HepG2 (cell line): ENCODE measurements around the gene TEX13D. TPM values are rescaled to one million over a fixed set of nuclear protein-coding genes. Genes with fewer than 3 reads are reported as not detected.

Experiments
- ATAC-seq: fragments of 200-7000 bp; cut with Tn5 transposase; 3 replicates; pipeline ENCODE4 v1.9.1; 2020; ENCODE audit warnings: mild to moderate bottlenecking, moderate library complexity
- BruUV-seq: library from RNA; stranded (reverse); fragments of 400-500 nt; replicated peaks from 2 replicates; lab custom pipeline; 2021; lab: Mats Ljungman, UMichigan
- CTCF ChIA-PET: fragments of 300-600 bp; formaldehyde crosslinking; extraction: SDS; loops from one replicate; lab custom pipeline; 2021; ENCODE audit warnings: low total read pairs, inconsistent platforms, low intra/inter-chr PET ratio; lab: Yijun Ruan, JAX
- POLR2A ChIA-PET: fragments of 350-600 bp; sonication (Branson Sonifier 250); formaldehyde crosslinking; loops from one replicate; lab custom pipeline; 2020; ENCODE audit warnings: antibody characterized with exemption, inconsistent platforms; lab: Yijun Ruan, JAX
- DNase-seq: peaks from one replicate; pipeline ENCODE4 v3.0.0-alpha.2; 2015; ENCODE audit warnings: low spot score
- FAIRE-seq: peaks from 3 replicates; lab custom pipeline; 2011; peaks lifted over from hg19 to GRCh38; lab: Jason Lieb, UNC
- H2AFZ ChIP-seq: one replicate; pipeline ENCODE4 v1.6.1; 2011; ENCODE audit warnings: low read length, inconsistent platforms
- H3K27ac ChIP-seq: fragments of 300-600 bp; 3 replicates; pipeline ENCODE4 v1.8.0; 2011; ENCODE audit warnings: mixed run types, mild to moderate bottlenecking, mixed read lengths, low read length, inconsistent platforms; ENCODE audit not compliant: insufficient read depth; ENCODE audit errors: extremely low read length
- H3K27me3 ChIP-seq, 2 experiments: fragments of 200-600 bp in 1 of 2; 2 replicates in 1 of 2; 3 replicates in 1 of 2; pipeline versions ENCODE4 v1.6.0 to v1.8.0; 2011; ENCODE audit warnings: low read length in 2 of 2, mild to moderate bottlenecking in 2 of 2, moderate library complexity in 2 of 2, inconsistent platforms in 1 of 2; ENCODE audit not compliant: insufficient read depth in 2 of 2, control insufficient read depth in 1 of 2
- H3K36me3 ChIP-seq, 2 experiments: fragments of 200-600 bp in 1 of 2; replicated peaks in 1 of 2; 2 replicates in 1 of 2; 3 replicates in 1 of 2; pipeline versions ENCODE4 v1.5.1 to v1.8.0; 2011; ENCODE audit warnings: low read length in 2 of 2, inconsistent platforms in 1 of 2; ENCODE audit not compliant: insufficient read depth in 2 of 2, control insufficient read depth in 1 of 2
- H3K4me1 ChIP-seq: 2 replicates; pipeline ENCODE4 v1.5.1; 2012; ENCODE audit warnings: low read length, inconsistent platforms; ENCODE audit not compliant: insufficient read depth
- H3K4me2 ChIP-seq: 2 replicates; pipeline ENCODE4 v1.6.0; 2011; ENCODE audit warnings: low read depth, low read length, inconsistent platforms
- H3K4me3 ChIP-seq, 3 experiments: fragments of 200-600 bp in 1 of 3; sonication (generic), shearing (Covaris generic) in 1 of 3; replicated peaks in 1 of 3; 2 replicates each; pipeline ENCODE4 v1.5.1; 2011 to 2016; ENCODE audit warnings: low read length in 3 of 3, inconsistent platforms in 2 of 3, low read depth in 2 of 3, mild to moderate bottlenecking in 2 of 3, control low read depth in 1 of 3, mixed read lengths in 1 of 3; ENCODE audit not compliant: insufficient read depth in 1 of 3
- H3K79me2 ChIP-seq: one replicate; pipeline ENCODE4 v1.6.1; 2011; ENCODE audit warnings: low read length, inconsistent platforms; ENCODE audit not compliant: insufficient read depth
- H3K9ac ChIP-seq: 2 replicates; pipeline ENCODE4 v1.6.0; 2011; ENCODE audit warnings: mild to moderate bottlenecking, low read depth, low read length, inconsistent platforms; ENCODE audit not compliant: insufficient read depth
- H3K9me3 ChIP-seq: 2 replicates; pipeline ENCODE4 v1.5.1; 2012; ENCODE audit warnings: mild to moderate bottlenecking, low read length
- H4K20me1 ChIP-seq: 2 replicates; pipeline ENCODE4 v1.6.0; 2011; ENCODE audit warnings: inconsistent platforms, mild to moderate bottlenecking, low read length, moderate library complexity; ENCODE audit not compliant: insufficient read depth
- GZF1 ChIP-seq: sonication (generic); formaldehyde crosslinking; IDR thresholded peaks from 2 replicates; pipeline ENCODE4 v1.5.1; 2020; ENCODE audit warnings: mild to moderate bottlenecking, missing genetic modification reagents
- KLF15 ChIP-seq: sonication (generic); formaldehyde crosslinking; IDR thresholded peaks from 2 replicates; pipeline ENCODE4 v1.8.1; 2023; ENCODE audit warnings: borderline replicate concordance, mild to moderate bottlenecking, inconsistent platforms, missing genetic modification reagents, mixed read lengths
- PLRG1 ChIP-seq: fragments of 450-650 bp; conservative IDR thresholded peaks from 2 replicates; pipeline ENCODE4 v1.6.1; 2016
- SMC3 ChIP-seq: IDR thresholded peaks from 2 replicates; pipeline ENCODE4 v1.6.1; 2011; ENCODE audit warnings: low read length, improper control_type of control experiment
- ZNF281 ChIP-seq: sonication (generic); formaldehyde crosslinking; IDR thresholded peaks from 2 replicates; pipeline ENCODE4 v1.4.0; 2020; ENCODE audit warnings: missing genetic modification reagents, borderline replicate concordance
- ZNF432 ChIP-seq: sonication (generic); formaldehyde crosslinking; IDR thresholded peaks from 2 replicates; pipeline ENCODE4 v1.5.0; 2020; ENCODE audit warnings: missing genetic modification reagents, mild to moderate bottlenecking, borderline replicate concordance
- ZNF772 ChIP-seq: sonication (generic); formaldehyde crosslinking; IDR thresholded peaks from 2 replicates; pipeline ENCODE4 v1.5.0; 2020; ENCODE audit warnings: mild to moderate bottlenecking, missing genetic modification reagents
- WGBS: methylation state at CpG from one replicate; pipeline ENCODE4 v1.1.6; 2017; ENCODE audit warnings: low lambda C conversion rate; 5-methylcytosine and 5-hydroxymethylcytosine counted together
- in situ Hi-C: cut with HindIII; loops from 2 replicates; pipeline ENCODE4 v1.10.0; 2017; ENCODE audit warnings: low pct_unique_long_range_greater_than_20kb; ENCODE audit not compliant: extremely low pct_ligation_motif_present
- intact Hi-C: fragments of 100-400 bp; cut with micrococcal nuclease; formaldehyde crosslinking; loops from one replicate; pipeline ENCODE4 v1.10.0; 2022; ENCODE audit not compliant: unreplicated experiment
- polyA plus RNA-seq, 8 experiments: library from polyadenylated mRNA; depleted of rRNA in 3 of 8; stranded (reverse) in 7 of 8; unstranded in 1 of 8; fragments of >200 nt; fragmentation: Illumina TruSeq in 4 of 8; extraction: Trizol in 4 of 8; gene quantifications; 2 replicates each; pipeline versions ENCODE4 v1.2.1 to v1.2.3, GENCODE V29; 2011 to 2016; ENCODE audit warnings: low read depth in 4 of 8, missing spikeins in 1 of 8, mixed read lengths in 1 of 8; ENCODE audit not compliant: insufficient read depth in 1 of 8
- total RNA-seq, 5 experiments: library from RNA; depleted of rRNA; stranded (reverse); fragments of >200 nt; fragmentation: Illumina TruSeq; extraction: Trizol; gene quantifications; 2 replicates each; pipeline ENCODE4 v1.2.3, GENCODE V29; 2016; ENCODE audit warnings: low read depth in 1 of 5
- TF ChIP-seq, protein P1 (sequence below): IDR thresholded peaks from 2 replicates; pipeline ENCODE4 v1.6.1; 2018; ENCODE audit warnings: missing genetic modification reagents, mild to moderate bottlenecking, missing compliant biosample characterization
- TF ChIP-seq, protein P2 (sequence below): sonication (generic); formaldehyde crosslinking; IDR thresholded peaks from 2 replicates; pipeline ENCODE4 v1.4.0; 2020; ENCODE audit warnings: missing genetic modification reagents

The TEX13D gene
- total and polyA plus RNA-seq, 2 of the 13 experiments (the other 11 are each of a cell fraction or from before 2014, with no cell fraction given): not detected

DNA sequence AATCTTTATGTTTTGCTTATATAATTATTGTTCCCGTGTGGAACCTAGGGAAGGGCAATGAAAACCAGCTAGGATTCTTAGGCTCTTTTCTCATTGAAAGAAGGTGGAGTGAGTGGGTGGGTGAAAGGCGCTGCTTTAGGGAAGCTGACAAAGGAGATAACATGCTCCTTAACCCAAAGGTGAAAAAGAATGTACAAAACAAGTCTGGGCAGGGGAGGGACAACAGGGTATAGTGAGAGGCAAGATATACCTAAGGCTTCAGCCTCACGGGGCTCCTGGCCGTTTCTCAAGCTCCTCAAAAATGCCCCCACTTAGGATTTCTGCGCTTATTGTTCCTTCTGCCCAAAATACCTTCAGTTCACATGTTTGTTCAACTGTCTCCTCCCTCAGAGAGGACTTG lies 15.7 kb downstream of the TEX13D start:
- in situ Hi-C loops: no loop called here
- Histone ChIP-seq H3K79me2 (no peaks in the 10 kb centered on the region), H2AFZ (no peak overlapping the region), H3K4me3 (no peak overlapping the region), H3K9ac (no peak overlapping the region), H3K4me2 (no peak overlapping the region), H3K27me3 (no peaks in the 10 kb centered on the region), H3K9me3 (no peaks in the 10 kb centered on the region), H4K20me1 (no peaks in the 10 kb centered on the region), H3K36me3 (no peaks in the 10 kb centered on the region), H3K4me1 (no peaks in the 10 kb centered on the region), H3K27ac (no peak overlapping the region)
- ChIA-PET POLR2A (no interaction called here), CTCF (no interaction called here)
- ATAC-seq (no peak), FAIRE-seq (no peak), DNase-seq (no peak)
- intact Hi-C loops: no loop called here
- no TSS peak for BruUV-seq
- 0% methylated on average over 5 of the region's 5 CpGs for WGBS
- TF ChIP-seq KLF15 (CRISPR knock-in tag): no peak

DNA sequence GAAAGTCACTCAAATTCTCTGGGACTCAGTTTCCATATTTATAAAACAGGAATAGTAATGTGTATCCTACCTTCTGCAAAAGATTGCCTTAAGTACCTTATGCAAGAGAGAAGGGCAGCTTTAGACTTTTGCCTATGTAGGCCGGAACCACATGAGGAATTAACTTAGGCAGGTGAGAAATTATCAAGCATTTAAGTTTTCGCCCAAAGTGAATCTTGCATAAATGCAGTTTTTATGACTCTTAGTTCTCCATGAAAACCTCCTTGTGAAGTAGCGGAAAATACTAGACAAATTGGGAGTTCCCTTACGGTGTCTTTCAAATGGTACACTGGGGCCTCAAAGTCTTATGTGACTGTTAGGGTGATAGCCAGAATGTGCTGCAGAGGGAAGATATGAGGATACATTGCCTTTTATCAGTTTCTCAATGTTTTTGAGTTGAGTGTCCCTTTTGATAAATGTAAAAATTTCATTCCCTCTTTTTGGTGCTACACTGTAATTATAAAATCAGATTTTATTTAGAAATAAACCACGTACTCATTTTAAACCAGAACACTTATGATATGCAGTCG lies 16.5 kb downstream of the TEX13D start:
- in situ Hi-C loops: no loop called here
- no peaks in the 10 kb centered on the region for H3K4me1 ChIP-seq
- no TSS peak for BruUV-seq
- no peak overlapping the region for H3K27ac ChIP-seq
- no peak for FAIRE-seq
- no peak overlapping the region for H2AFZ ChIP-seq
- no peak for DNase-seq
- no peaks in the 10 kb centered on the region for H3K9me3 ChIP-seq
- H3K4me3 ChIP-seq: no peak overlapping the region
- WGBS: 75% methylated on average over 5 of the region's 6 CpGs
- H4K20me1 ChIP-seq: no peaks in the 10 kb centered on the region
- no peaks in the 10 kb centered on the region for H3K27me3 ChIP-seq
- ChIA-PET POLR2A (no interaction called here), CTCF (no interaction called here)
- no peaks in the 10 kb centered on the region for H3K36me3 ChIP-seq
- no peak overlapping the region for H3K4me2 ChIP-seq
- H3K79me2 ChIP-seq: no peaks in the 10 kb centered on the region
- ATAC-seq: no peak
- intact Hi-C loops: no loop called here
- H3K9ac ChIP-seq: no peak overlapping the region
- TF ChIP-seq, protein P1, sequence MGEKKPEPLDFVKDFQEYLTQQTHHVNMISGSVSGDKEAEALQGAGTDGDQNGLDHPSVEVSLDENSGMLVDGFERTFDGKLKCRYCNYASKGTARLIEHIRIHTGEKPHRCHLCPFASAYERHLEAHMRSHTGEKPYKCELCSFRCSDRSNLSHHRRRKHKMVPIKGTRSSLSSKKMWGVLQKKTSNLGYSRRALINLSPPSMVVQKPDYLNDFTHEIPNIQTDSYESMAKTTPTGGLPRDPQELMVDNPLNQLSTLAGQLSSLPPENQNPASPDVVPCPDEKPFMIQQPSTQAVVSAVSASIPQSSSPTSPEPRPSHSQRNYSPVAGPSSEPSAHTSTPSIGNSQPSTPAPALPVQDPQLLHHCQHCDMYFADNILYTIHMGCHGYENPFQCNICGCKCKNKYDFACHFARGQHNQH (CRISPR knock-in tag): no peak
- TF ChIP-seq ZNF432 (CRISPR knock-in tag) (no peak), GZF1 (CRISPR knock-in tag) (no peak), ZNF772 (CRISPR knock-in tag) (no peak), PLRG1 (no peak), SMC3 (no peak), ZNF281 (CRISPR knock-in tag) (no peak)
- TF ChIP-seq, protein P2, sequence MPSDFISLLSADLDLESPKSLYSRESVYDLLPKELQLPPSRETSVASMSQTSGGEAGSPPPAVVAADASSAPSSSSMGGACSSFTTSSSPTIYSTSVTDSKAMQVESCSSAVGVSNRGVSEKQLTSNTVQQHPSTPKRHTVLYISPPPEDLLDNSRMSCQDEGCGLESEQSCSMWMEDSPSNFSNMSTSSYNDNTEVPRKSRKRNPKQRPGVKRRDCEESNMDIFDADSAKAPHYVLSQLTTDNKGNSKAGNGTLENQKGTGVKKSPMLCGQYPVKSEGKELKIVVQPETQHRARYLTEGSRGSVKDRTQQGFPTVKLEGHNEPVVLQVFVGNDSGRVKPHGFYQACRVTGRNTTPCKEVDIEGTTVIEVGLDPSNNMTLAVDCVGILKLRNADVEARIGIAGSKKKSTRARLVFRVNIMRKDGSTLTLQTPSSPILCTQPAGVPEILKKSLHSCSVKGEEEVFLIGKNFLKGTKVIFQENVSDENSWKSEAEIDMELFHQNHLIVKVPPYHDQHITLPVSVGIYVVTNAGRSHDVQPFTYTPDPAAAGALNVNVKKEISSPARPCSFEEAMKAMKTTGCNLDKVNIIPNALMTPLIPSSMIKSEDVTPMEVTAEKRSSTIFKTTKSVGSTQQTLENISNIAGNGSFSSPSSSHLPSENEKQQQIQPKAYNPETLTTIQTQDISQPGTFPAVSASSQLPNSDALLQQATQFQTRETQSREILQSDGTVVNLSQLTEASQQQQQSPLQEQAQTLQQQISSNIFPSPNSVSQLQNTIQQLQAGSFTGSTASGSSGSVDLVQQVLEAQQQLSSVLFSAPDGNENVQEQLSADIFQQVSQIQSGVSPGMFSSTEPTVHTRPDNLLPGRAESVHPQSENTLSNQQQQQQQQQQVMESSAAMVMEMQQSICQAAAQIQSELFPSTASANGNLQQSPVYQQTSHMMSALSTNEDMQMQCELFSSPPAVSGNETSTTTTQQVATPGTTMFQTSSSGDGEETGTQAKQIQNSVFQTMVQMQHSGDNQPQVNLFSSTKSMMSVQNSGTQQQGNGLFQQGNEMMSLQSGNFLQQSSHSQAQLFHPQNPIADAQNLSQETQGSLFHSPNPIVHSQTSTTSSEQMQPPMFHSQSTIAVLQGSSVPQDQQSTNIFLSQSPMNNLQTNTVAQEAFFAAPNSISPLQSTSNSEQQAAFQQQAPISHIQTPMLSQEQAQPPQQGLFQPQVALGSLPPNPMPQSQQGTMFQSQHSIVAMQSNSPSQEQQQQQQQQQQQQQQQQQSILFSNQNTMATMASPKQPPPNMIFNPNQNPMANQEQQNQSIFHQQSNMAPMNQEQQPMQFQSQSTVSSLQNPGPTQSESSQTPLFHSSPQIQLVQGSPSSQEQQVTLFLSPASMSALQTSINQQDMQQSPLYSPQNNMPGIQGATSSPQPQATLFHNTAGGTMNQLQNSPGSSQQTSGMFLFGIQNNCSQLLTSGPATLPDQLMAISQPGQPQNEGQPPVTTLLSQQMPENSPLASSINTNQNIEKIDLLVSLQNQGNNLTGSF (CRISPR knock-in tag): no peak
